SK-N-SH treated with all-trans-retinoic acid at 6 μM for 48 hours (cell line): ENCODE data around the gene SNX9.

ENCODE experiments used
- ATAC-seq: fragments of 200-7000 bp; cut with Tn5 transposase; 3 replicates; pipeline ENCODE4 v1.9.1; 2020; ENCODE audit warnings: mild to moderate bottlenecking, moderate library complexity
- ARNTL ChIP-seq: fragments of 450-650 bp; formaldehyde crosslinking; IDR thresholded peaks from 2 replicates; pipeline ENCODE4 v1.5.0; 2020; ENCODE audit warnings: low read depth, mild to moderate bottlenecking, moderate library complexity, borderline replicate concordance
- CSDC2 ChIP-seq: fragments of 250-450 bp; sonication (Bioruptor Pico); IDR thresholded peaks from 2 replicates; pipeline ENCODE4 v1.5.0; 2020; ENCODE audit warnings: mild to moderate bottlenecking, moderate library complexity
- ESRRG ChIP-seq: fragments of 250-450 bp; sonication (Bioruptor Pico); IDR thresholded peaks from 2 replicates; pipeline ENCODE4 v1.6.1; 2021; ENCODE audit warnings: mild to moderate bottlenecking
- GLIS3 ChIP-seq: fragments of 250-450 bp; sonication (Bioruptor Pico); IDR thresholded peaks from 2 replicates; pipeline ENCODE4 v1.5.0; 2020; ENCODE audit warnings: mild to moderate bottlenecking, moderate library complexity
- ISL1 ChIP-seq: fragments of 250-450 bp; sonication (Bioruptor Pico); IDR thresholded peaks from 2 replicates; pipeline ENCODE4 v2.1.2; 2022; ENCODE audit warnings: mild to moderate bottlenecking, moderate library complexity
- PPARA ChIP-seq: fragments of 250-450 bp; sonication (Bioruptor Pico); IDR thresholded peaks from 2 replicates; pipeline ENCODE4 v1.5.0; 2020; ENCODE audit warnings: mild to moderate bottlenecking, borderline replicate concordance
- RARB ChIP-seq: fragments of 250-450 bp; sonication (Bioruptor Pico); IDR thresholded peaks from 2 replicates; pipeline ENCODE4 v1.8.0; 2021; ENCODE audit warnings: mild to moderate bottlenecking, moderate library complexity
- SNAI2 ChIP-seq: fragments of 250-450 bp; sonication (Bioruptor Pico); IDR thresholded peaks from 2 replicates; pipeline ENCODE4 v1.5.0; 2020; ENCODE audit warnings: mild to moderate bottlenecking, moderate library complexity
- TCF4 ChIP-seq: fragments of 250-450 bp; sonication (Bioruptor Pico); IDR thresholded peaks from 2 replicates; pipeline ENCODE4 v1.8.0; 2021; ENCODE audit warnings: mild to moderate bottlenecking, moderate library complexity, borderline replicate concordance
- TOX ChIP-seq: fragments of 250-450 bp; sonication (Bioruptor Pico); IDR thresholded peaks from 2 replicates; pipeline ENCODE4 v1.8.0; 2021; ENCODE audit warnings: mild to moderate bottlenecking, moderate library complexity, borderline replicate concordance
- ZFP3 ChIP-seq: fragments of 250-450 bp; sonication (Bioruptor Pico); IDR thresholded peaks from 2 replicates; pipeline ENCODE4 v1.5.0; 2020; ENCODE audit warnings: mild to moderate bottlenecking, moderate library complexity
- ZFP30 ChIP-seq: fragments of 450-650 bp; formaldehyde crosslinking; IDR thresholded peaks from 2 replicates; pipeline ENCODE4 v1.5.0; 2022; ENCODE audit warnings: mild to moderate bottlenecking, moderate library complexity
- ZNF565 ChIP-seq: fragments of 450-650 bp; formaldehyde crosslinking; conservative IDR thresholded peaks from 2 replicates; pipeline ENCODE4 v1.5.0; 2020; ENCODE audit warnings: low read depth, mild to moderate bottlenecking, moderate library complexity
- ZNF70 ChIP-seq: fragments of 450-650 bp; formaldehyde crosslinking; IDR thresholded peaks from 2 replicates; pipeline ENCODE4 v1.5.0; 2020; ENCODE audit warnings: mild to moderate bottlenecking, moderate library complexity
- ZNF8 ChIP-seq: fragments of 450-650 bp; formaldehyde crosslinking; IDR thresholded peaks from 2 replicates; pipeline ENCODE4 v1.5.0; 2020; ENCODE audit warnings: mild to moderate bottlenecking, moderate library complexity
- TF ChIP-seq, protein P1 (sequence below): fragments of 250-450 bp; sonication (Bioruptor Pico); IDR thresholded peaks from 2 replicates; pipeline ENCODE4 v1.5.1; 2021; ENCODE audit warnings: mild to moderate bottlenecking, moderate library complexity
- TF ChIP-seq, protein P2 (sequence below): fragments of 250-450 bp; sonication (Bioruptor Pico); IDR thresholded peaks from 2 replicates; pipeline ENCODE4 v1.5.1; 2020; ENCODE audit warnings: low read depth, mild to moderate bottlenecking, moderate library complexity
- TF ChIP-seq, protein P3 (sequence below): fragments of 250-450 bp; sonication (Bioruptor Pico); IDR thresholded peaks from 2 replicates; pipeline ENCODE4 v1.5.0; 2020; ENCODE audit warnings: mild to moderate bottlenecking, moderate library complexity
- TF ChIP-seq, protein P4 (sequence below): fragments of 250-450 bp; sonication (Bioruptor Pico); IDR thresholded peaks from 2 replicates; pipeline ENCODE4 v1.8.0; 2021; ENCODE audit warnings: low read depth, mild to moderate bottlenecking, moderate library complexity, borderline replicate concordance
- TF ChIP-seq, protein P5 (sequence below): fragments of 250-450 bp; sonication (Bioruptor Pico); IDR thresholded peaks from 2 replicates; pipeline ENCODE4 v1.8.0; 2020; ENCODE audit warnings: mild to moderate bottlenecking, moderate library complexity, borderline replicate concordance

SNX9 gene

DNA sequence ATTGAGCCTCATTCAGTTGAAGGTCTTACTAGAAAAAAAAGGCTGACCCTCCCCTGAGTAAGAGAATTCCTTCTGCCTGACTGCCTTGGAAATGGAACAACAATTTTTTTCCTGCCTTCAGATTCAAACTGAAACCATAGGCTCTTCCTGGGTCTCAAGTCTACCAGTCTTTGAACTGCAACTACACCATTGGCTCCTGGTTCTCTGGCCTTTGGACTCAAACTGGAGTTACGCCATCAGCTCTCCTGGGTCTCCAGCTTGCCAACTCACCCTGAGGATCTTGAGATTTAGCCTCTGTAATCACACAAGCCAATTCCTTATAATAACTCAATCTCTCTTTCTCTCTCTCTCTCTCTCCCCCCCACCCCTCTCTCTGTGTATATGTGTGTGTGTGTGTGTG lies 36.0 kb upstream of the SNX9 start (continued):
- TF ChIP-seq PPARA = no peak

DNA sequence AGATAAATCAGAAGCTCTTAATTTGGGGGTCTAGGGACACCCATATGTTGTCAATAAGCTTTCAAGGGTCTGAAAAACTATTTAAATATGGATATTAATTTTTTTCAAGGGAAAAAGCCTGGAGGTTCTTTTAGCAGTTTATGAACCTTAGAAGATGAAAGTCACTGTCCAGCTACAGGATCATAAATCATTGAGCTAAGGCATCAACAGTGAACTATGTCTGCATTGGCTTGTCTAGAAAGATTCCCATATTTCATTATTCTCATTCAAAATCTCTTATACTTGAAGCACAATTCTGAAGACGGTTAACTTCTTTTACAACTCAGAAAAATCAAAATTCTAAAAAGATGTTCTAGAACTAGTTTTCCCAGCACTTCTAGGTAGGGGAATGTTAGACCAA lies 34.9 kb upstream of the SNX9 start:
- no peak for ATAC-seq
- TF ChIP-seq PPARA = no peak
- TF ChIP-seq GLIS3 (CRISPR knock-in tag) = no peak
- TF ChIP-seq CSDC2 = no peak
- no peak for TF ChIP-seq TOX (CRISPR knock-in tag)
- TF ChIP-seq, protein P1, sequence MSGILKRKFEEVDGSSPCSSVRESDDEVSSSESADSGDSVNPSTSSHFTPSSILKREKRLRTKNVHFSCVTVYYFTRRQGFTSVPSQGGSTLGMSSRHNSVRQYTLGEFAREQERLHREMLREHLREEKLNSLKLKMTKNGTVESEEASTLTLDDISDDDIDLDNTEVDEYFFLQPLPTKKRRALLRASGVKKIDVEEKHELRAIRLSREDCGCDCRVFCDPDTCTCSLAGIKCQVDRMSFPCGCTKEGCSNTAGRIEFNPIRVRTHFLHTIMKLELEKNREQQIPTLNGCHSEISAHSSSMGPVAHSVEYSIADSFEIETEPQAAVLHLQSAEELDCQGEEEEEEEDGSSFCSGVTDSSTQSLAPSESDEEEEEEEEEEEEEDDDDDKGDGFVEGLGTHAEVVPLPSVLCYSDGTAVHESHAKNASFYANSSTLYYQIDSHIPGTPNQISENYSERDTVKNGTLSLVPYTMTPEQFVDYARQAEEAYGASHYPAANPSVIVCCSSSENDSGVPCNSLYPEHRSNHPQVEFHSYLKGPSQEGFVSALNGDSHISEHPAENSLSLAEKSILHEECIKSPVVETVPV (CRISPR knock-in tag) = no peak
- TF ChIP-seq TCF4 (CRISPR knock-in tag) = no peak
- no peak for TF ChIP-seq ESRRG
- TF ChIP-seq, protein P2, sequence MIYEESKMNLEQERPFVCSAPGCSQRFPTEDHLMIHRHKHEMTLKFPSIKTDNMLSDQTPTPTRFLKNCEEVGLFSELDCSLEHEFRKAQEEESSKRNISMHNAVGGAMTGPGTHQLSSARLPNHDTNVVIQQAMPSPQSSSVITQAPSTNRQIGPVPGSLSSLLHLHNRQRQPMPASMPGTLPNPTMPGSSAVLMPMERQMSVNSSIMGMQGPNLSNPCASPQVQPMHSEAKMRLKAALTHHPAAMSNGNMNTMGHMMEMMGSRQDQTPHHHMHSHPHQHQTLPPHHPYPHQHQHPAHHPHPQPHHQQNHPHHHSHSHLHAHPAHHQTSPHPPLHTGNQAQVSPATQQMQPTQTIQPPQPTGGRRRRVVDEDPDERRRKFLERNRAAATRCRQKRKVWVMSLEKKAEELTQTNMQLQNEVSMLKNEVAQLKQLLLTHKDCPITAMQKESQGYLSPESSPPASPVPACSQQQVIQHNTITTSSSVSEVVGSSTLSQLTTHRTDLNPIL = no peak
- no peak for TF ChIP-seq ZFP30
- TF ChIP-seq ZNF8 (CRISPR knock-in tag) = no peak
- no peak for TF ChIP-seq ARNTL (CRISPR knock-in tag)
- TF ChIP-seq ISL1 = no peak
- TF ChIP-seq, protein P3, sequence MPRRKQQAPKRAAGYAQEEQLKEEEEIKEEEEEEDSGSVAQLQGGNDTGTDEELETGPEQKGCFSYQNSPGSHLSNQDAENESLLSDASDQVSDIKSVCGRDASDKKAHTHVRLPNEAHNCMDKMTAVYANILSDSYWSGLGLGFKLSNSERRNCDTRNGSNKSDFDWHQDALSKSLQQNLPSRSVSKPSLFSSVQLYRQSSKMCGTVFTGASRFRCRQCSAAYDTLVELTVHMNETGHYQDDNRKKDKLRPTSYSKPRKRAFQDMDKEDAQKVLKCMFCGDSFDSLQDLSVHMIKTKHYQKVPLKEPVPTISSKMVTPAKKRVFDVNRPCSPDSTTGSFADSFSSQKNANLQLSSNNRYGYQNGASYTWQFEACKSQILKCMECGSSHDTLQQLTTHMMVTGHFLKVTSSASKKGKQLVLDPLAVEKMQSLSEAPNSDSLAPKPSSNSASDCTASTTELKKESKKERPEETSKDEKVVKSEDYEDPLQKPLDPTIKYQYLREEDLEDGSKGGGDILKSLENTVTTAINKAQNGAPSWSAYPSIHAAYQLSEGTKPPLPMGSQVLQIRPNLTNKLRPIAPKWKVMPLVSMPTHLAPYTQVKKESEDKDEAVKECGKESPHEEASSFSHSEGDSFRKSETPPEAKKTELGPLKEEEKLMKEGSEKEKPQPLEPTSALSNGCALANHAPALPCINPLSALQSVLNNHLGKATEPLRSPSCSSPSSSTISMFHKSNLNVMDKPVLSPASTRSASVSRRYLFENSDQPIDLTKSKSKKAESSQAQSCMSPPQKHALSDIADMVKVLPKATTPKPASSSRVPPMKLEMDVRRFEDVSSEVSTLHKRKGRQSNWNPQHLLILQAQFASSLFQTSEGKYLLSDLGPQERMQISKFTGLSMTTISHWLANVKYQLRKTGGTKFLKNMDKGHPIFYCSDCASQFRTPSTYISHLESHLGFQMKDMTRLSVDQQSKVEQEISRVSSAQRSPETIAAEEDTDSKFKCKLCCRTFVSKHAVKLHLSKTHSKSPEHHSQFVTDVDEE (CRISPR knock-in tag) = no peak

DNA sequence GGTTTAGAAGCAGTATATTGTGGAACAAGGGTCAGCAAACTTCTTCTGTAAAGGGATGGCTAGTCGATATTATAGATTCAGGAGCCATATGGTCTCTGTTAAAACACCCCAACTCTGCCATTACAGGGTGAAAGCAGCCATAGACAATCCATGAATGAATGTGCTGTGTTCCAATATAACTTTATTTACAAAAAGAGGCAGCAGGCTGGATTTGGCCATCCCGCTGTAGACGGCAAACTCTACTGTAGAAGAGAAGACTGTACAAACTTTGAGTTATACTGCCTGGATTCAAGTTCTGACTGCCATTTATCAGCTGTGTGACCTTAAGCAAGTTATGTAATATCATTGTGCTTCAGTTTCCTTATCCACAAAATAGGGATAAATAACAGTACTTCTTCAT lies 33.7 kb upstream of the SNX9 start:
- TF ChIP-seq TCF4 (CRISPR knock-in tag) (no peak), ISL1 (no peak)
- no peak for ATAC-seq

DNA sequence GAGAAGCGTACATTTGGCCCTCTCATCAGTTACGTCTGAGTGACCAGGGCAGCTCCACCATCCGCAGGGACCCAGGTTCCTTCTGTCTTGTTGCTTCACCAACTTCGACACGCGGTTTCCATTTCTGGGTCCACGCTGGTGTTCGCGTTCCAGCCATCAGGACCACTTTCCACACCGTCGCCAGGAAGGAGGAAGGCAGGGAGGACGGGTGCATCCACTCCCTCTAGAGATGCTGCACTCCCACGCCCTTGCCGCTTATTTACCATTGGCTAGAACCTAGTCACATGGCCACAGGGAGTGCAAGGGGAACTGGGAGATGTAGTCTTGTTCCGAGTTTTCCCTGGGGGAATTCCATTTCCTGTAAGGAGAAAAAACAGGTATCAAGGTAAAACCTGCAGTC lies 33.2 kb upstream of the SNX9 start:
- ATAC-seq = 0 out of 3 replicates have a peak, but pooled peaks have one; percentile 39
- TF ChIP-seq, protein P3 (CRISPR knock-in tag) = no peak
- TF ChIP-seq ZFP3 (no peak), PPARA (no peak), ZNF8 (CRISPR knock-in tag) (no peak), GLIS3 (CRISPR knock-in tag) (no peak), ZNF70 (no peak), ZNF565 (CRISPR knock-in tag) (no peak), SNAI2 (no peak), ISL1 (no peak), ARNTL (CRISPR knock-in tag) (no peak), CSDC2 (no peak), RARB (CRISPR knock-in tag) (no peak), TOX (CRISPR knock-in tag) (no peak)
- TF ChIP-seq, protein P1 (CRISPR knock-in tag) = no peak
- TF ChIP-seq, protein P4, sequence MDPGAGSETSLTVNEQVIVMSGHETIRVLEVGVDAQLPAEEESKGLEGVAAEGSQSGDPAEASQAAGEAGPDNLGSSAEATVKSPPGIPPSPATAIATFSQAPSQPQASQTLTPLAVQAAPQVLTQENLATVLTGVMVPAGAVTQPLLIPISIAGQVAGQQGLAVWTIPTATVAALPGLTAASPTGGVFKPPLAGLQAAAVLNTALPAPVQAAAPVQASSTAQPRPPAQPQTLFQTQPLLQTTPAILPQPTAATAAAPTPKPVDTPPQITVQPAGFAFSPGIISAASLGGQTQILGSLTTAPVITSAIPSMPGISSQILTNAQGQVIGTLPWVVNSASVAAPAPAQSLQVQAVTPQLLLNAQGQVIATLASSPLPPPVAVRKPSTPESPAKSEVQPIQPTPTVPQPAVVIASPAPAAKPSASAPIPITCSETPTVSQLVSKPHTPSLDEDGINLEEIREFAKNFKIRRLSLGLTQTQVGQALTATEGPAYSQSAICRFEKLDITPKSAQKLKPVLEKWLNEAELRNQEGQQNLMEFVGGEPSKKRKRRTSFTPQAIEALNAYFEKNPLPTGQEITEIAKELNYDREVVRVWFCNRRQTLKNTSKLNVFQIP (CRISPR knock-in tag) = no peak
- TF ChIP-seq, protein P2 = no peak
- TF ChIP-seq, protein P5, sequence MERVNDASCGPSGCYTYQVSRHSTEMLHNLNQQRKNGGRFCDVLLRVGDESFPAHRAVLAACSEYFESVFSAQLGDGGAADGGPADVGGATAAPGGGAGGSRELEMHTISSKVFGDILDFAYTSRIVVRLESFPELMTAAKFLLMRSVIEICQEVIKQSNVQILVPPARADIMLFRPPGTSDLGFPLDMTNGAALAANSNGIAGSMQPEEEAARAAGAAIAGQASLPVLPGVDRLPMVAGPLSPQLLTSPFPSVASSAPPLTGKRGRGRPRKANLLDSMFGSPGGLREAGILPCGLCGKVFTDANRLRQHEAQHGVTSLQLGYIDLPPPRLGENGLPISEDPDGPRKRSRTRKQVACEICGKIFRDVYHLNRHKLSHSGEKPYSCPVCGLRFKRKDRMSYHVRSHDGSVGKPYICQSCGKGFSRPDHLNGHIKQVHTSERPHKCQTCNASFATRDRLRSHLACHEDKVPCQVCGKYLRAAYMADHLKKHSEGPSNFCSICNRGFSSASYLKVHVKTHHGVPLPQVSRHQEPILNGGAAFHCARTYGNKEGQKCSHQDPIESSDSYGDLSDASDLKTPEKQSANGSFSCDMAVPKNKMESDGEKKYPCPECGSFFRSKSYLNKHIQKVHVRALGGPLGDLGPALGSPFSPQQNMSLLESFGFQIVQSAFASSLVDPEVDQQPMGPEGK = no peak
- TF ChIP-seq, all 23 proteins: peak for 0
